NCI-H2171 treated with DMSO at 0.1 percent for 48 hours (cell line): Measurements from ENCODE around the gene IBTK.
"Not testable (repeated sequence)": the region's sequence is repeated elsewhere in the genome, so short reads cannot be mapped to it uniquely, and the experiment has no call there.

Experiments used
- DNase-seq: peaks from one replicate; lab custom pipeline; 2025; lab: John Stamatoyannopoulos, UW

Gene IBTK

GRCh38 chr6:82245376-82245775 is 2.2 kb downstream of the IBTK start:
- DNase-seq = no peak

- no peak for DNase-seq
Measured at GRCh38 chr6:82243884-82244283, 3.7 kb downstream of the IBTK start.

- DNase-seq = no peak
Measured at GRCh38 chr6:82240186-82240585, 7.4 kb downstream of the IBTK start.

GRCh38 chr6:82239597-82239996 is 7.9 kb downstream of the IBTK start:
- no peak for DNase-seq

- DNase-seq = peak; percentile 58
Measured at GRCh38 chr6:82237013-82237412, 10.5 kb downstream of the IBTK start.

- DNase-seq = no peak
Measured at GRCh38 chr6:82227770-82228169, 19.8 kb downstream of the IBTK start.

- DNase-seq = no peak
Measured at GRCh38 chr6:82220167-82220566, 27.4 kb downstream of the IBTK start.

- no peak for DNase-seq
Measured at GRCh38 chr6:82217018-82217586, 30.4 kb downstream of the IBTK start.

GRCh38 chr6:82216549-82216948 is 31.0 kb downstream of the IBTK start:
- DNase-seq = no peak

- no peak for DNase-seq
Measured at GRCh38 chr6:82211326-82211725, 36.2 kb downstream of the IBTK start.

- DNase-seq = no peak
Measured at GRCh38 chr6:82208913-82209312, 38.6 kb downstream of the IBTK start.

GRCh38 chr6:82205930-82206392 is 41.6 kb downstream of the IBTK start:
- DNase-seq = no peak

GRCh38 chr6:82204020-82204419 is 43.5 kb downstream of the IBTK start:
- no peak for DNase-seq

GRCh38 chr6:82197784-82198183 is 49.8 kb downstream of the IBTK start:
- no peak for DNase-seq

GRCh38 chr6:82197245-82197644 is 50.3 kb downstream of the IBTK start:
- not testable (repeated sequence) for DNase-seq

- DNase-seq = no peak
Measured at GRCh38 chr6:82196161-82196560, 51.4 kb downstream of the IBTK start.

- DNase-seq = no peak
Measured at GRCh38 chr6:82195619-82196018, 51.9 kb downstream of the IBTK start.

GRCh38 chr6:82185948-82186535 is 61.5 kb downstream of the IBTK start:
- no peak for DNase-seq

- no peak for DNase-seq
Measured at GRCh38 chr6:82183642-82184282, 63.8 kb downstream of the IBTK start.

- no peak for DNase-seq
Measured at GRCh38 chr6:82182756-82183155, 64.8 kb downstream of the IBTK start.

- DNase-seq = no peak
Measured at GRCh38 chr6:82179415-82179814, 68.1 kb downstream of the IBTK start.

GRCh38 chr6:82178759-82179112 is 68.8 kb downstream of the IBTK start:
- DNase-seq = peak; percentile 24

- DNase-seq = peak; percentile 57
Measured at GRCh38 chr6:82178077-82178758, 69.3 kb downstream of the IBTK start.
